A549 (cell line): ENCODE results near the gene EBF3. TPM values are rescaled to one million over a fixed set of nuclear protein-coding genes. Genes with fewer than 3 reads are reported as not detected.

Experiments used
- ATAC-seq, 2 experiments: fragments of 200-7000 bp in 1 of 2; fragments of >200 bp in 1 of 2; cut with Nextera tagmentation in 1 of 2; cut with Tn5 transposase in 1 of 2; 3 replicates each; pipeline versions ENCODE4 v1.8.0 to v1.9.1; 2018 to 2020; ENCODE audit warnings: mild to moderate bottlenecking in 1 of 2, moderate library complexity in 1 of 2
- CTCF ChIA-PET: fragments of 300-600 bp; sonication (Branson Sonifier 250); formaldehyde crosslinking; extraction: SDS; loops from one replicate; lab custom pipeline; 2021; ENCODE audit warnings: antibody characterized with exemption, inconsistent platforms; lab: Yijun Ruan, JAX
- POLR2A ChIA-PET: fragments of 350-600 bp; formaldehyde crosslinking; extraction: SDS; loops from one replicate; lab custom pipeline; 2021; ENCODE audit warnings: antibody characterized with exemption, inconsistent platforms; lab: Yijun Ruan, JAX
- DNase-seq, 2 experiments: peaks; one replicate each; pipeline versions ENCODE4 v3.0.0 to v3.0.0-alpha.2; 2011 to 2016; ENCODE audit warnings: low read depth in 1 of 2, low spot score in 1 of 2
- FAIRE-seq: peaks from 2 replicates; lab custom pipeline; 2011; peaks lifted over from hg19 to GRCh38; lab: Jason Lieb, UNC
- H3K27ac ChIP-seq, 2 experiments: fragments of >200 bp; sonication (Bioruptor Twin); formaldehyde crosslinking; 3 replicates each; pipeline ENCODE4 v1.5.1; 2016 to 2017
- H3K4me1 ChIP-seq: fragments of >200 bp; sonication (Bioruptor Twin); formaldehyde crosslinking; 3 replicates; pipeline ENCODE4 v1.6.1; 2016
- H3K4me2 ChIP-seq: fragments of >200 bp; sonication (Bioruptor Twin); formaldehyde crosslinking; 3 replicates; pipeline ENCODE4 v1.6.1; 2016
- H3K4me3 ChIP-seq: fragments of >200 bp; sonication (Bioruptor Twin); formaldehyde crosslinking; 3 replicates; pipeline ENCODE4 v1.5.1; 2016
- H3K9me3 ChIP-seq: fragments of >200 bp; sonication (Bioruptor Twin); formaldehyde crosslinking; 3 replicates; pipeline ENCODE4 v1.6.1; 2016
- BHLHE40 ChIP-seq: IDR thresholded peaks from 2 replicates; pipeline ENCODE4 v1.6.1; 2012; ENCODE audit warnings: low read depth, low read length, inconsistent platforms
- E2F6 ChIP-seq: IDR thresholded peaks from 2 replicates; pipeline ENCODE4 v1.6.1; 2012; ENCODE audit warnings: low read depth, borderline replicate concordance
- EHF ChIP-seq: fragments of 250-450 bp; sonication (Bioruptor Pico); IDR thresholded peaks from 2 replicates; pipeline ENCODE4 v1.5.0; 2020; ENCODE audit warnings: mild to moderate bottlenecking
- EHMT2 ChIP-seq: fragments of 200-600 bp; sonication (generic); IDR thresholded peaks from 2 replicates; pipeline ENCODE4 v1.6.1; 2016; ENCODE audit warnings: antibody characterized with exemption, low read depth, mild to moderate bottlenecking, moderate library complexity
- ESRRA ChIP-seq: fragments of 150-350 bp; IDR thresholded peaks from 2 replicates; pipeline ENCODE4 v1.6.1; 2014; ENCODE audit warnings: mild to moderate bottlenecking, low read length, borderline replicate concordance
- FOXS1 ChIP-seq: fragments of 250-450 bp; sonication (Bioruptor Pico); IDR thresholded peaks from 2 replicates; pipeline ENCODE4 v1.5.0; 2020; ENCODE audit warnings: mild to moderate bottlenecking, moderate library complexity
- GATA3 ChIP-seq: IDR thresholded peaks from 2 replicates; pipeline ENCODE4 v1.6.1; 2012; ENCODE audit warnings: borderline replicate concordance
- HEYL ChIP-seq: fragments of 250-450 bp; sonication (Bioruptor Pico); IDR thresholded peaks from 2 replicates; pipeline ENCODE4 v1.8.0; 2021; ENCODE audit warnings: mild to moderate bottlenecking, moderate library complexity
- MAX ChIP-seq: IDR thresholded peaks from 2 replicates; pipeline ENCODE4 v1.6.1; 2012
- MAZ ChIP-seq: fragments of 150-350 bp; IDR thresholded peaks from 2 replicates; pipeline ENCODE4 v1.6.1; 2014; ENCODE audit warnings: antibody characterized with exemption, low read depth, low read length, borderline replicate concordance
- MYC ChIP-seq: IDR thresholded peaks from 2 replicates; pipeline ENCODE4 v1.6.1; 2012; ENCODE audit warnings: mild to moderate bottlenecking, inconsistent platforms, low read length, improper control_type of control experiment, borderline replicate concordance
- NPAS2 ChIP-seq: fragments of 250-450 bp; sonication (Bioruptor Pico); IDR thresholded peaks from 2 replicates; pipeline ENCODE4 v1.8.0; 2022; ENCODE audit warnings: mild to moderate bottlenecking, moderate library complexity, borderline replicate concordance
- RCOR1 ChIP-seq: fragments of 150-350 bp; IDR thresholded peaks from 2 replicates; pipeline ENCODE4 v1.6.1; 2014; ENCODE audit warnings: antibody characterized with exemption, low read length, low read depth
- REST ChIP-seq: fragments of 200-600 bp; sonication (generic); IDR thresholded peaks from 2 replicates; pipeline ENCODE4 v1.6.1; 2016; ENCODE audit warnings: antibody characterized with exemption, mild to moderate bottlenecking, moderate library complexity
- RNF2 ChIP-seq: fragments of 200-600 bp; sonication (generic); IDR thresholded peaks from 2 replicates; pipeline ENCODE4 v1.6.1; 2016; ENCODE audit warnings: low read depth, mild to moderate bottlenecking, antibody characterized with exemption, moderate library complexity, borderline replicate concordance
- TFCP2L1 ChIP-seq: fragments of 250-450 bp; sonication (Bioruptor Pico); IDR thresholded peaks from 2 replicates; pipeline ENCODE4 v1.5.0; 2021; ENCODE audit warnings: mild to moderate bottlenecking
- USF2 ChIP-seq: fragments of 450-650 bp; IDR thresholded peaks from 2 replicates; pipeline ENCODE4 v1.6.1; 2014; ENCODE audit warnings: antibody characterized with exemption
- ZFP36 ChIP-seq: fragments of 450-650 bp; IDR thresholded peaks from 2 replicates; pipeline ENCODE4 v1.6.1; 2014; ENCODE audit warnings: borderline replicate concordance; ENCODE audit not compliant: partially characterized antibody
- WGBS: methylation state at CpG from one replicate; pipeline ENCODE4 v1.1.6; 2017; ENCODE audit errors: missing lambda C conversion rate; 5-methylcytosine and 5-hydroxymethylcytosine counted together
- polyA plus RNA-seq, 4 experiments: library from polyadenylated mRNA; depleted of rRNA in 3 of 4; stranded (reverse); fragments of >200 nt; fragmentation: RNase III in 1 of 4; extraction: RNeasy Plus Mini Kit Qiagen cat#74134 plus additional on column Dnase treatment in 1 of 4; gene quantifications; 2 replicates in 3 of 4; 3 replicates in 1 of 4; pipeline ENCODE4 v1.2.3, GENCODE V29; 2011 to 2017
- TF ChIP-seq, protein P1 (sequence below): fragments of 250-450 bp; sonication (Bioruptor Pico); IDR thresholded peaks from 2 replicates; pipeline ENCODE4 v1.5.0; 2021; ENCODE audit warnings: mild to moderate bottlenecking, moderate library complexity, borderline replicate concordance
- TF ChIP-seq, protein P2 (sequence below): fragments of >200 bp; sonication (Bioruptor Twin); formaldehyde crosslinking; IDR thresholded peaks from 2 replicates; pipeline ENCODE4 v1.6.1; 2016

The EBF3 gene
- polyA plus RNA-seq, 2 of the 4 experiments (the other 2 are of a cell fraction) = 0.12 TPM; not detected in 1

DNA sequence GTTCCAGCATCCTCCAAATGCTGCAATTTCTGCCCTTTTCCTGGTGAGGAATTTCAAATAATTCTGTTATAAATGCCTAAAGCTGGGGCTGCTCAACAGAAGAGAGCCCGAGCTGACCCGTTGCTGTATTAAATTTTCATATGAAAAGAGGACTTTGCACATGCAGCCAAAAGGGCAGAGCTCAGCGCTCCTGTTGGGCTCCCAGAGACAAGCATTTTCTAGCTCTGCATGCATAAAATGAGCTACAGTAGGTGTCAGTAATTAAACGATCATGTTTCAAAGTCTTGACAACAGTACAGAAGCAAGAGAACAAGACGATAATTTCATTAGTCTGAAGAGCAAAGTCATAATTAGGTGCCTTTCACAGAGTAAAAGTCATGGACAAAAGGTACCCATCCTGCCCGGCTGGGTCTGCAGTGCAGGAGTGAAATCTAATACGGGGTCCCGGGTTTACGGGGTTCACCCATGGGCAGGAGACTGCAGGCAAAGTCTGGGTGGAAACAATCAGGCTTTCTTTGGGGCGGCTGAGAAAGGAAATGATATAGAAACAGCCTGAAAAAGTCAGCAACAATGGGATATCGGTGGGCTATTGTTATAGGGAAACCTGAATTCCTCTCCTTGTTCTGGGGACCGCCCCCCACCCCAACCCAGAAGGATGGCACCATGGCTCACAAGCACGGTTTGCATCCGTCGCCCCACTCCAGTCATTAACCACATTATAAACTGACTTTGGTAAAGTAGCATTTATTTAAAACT lies 66.0 kb downstream of the EBF3 start:
- ChIA-PET CTCF (interaction anchor here (0.6 kb wide), 1 partner anchor 1183 kb away, joined by 3 read pairs; no protein-coding TSS in a partner anchor), POLR2A (no interaction called here)
- DNase-seq (no peak), ATAC-seq (no peak), FAIRE-seq (no peak)
- no peak overlapping the region for H3K4me3 ChIP-seq
- H3K4me1 ChIP-seq = no peaks in the 10 kb centered on the region
- H3K4me2 ChIP-seq = no peak overlapping the region
- 42% methylated on average over 15 of the region's 15 CpGs for WGBS
- no peak overlapping the region for H3K27ac ChIP-seq
- TF ChIP-seq NPAS2 = no peak
- no peaks in the 10 kb centered on the region for H3K9me3 ChIP-seq

GRCh38 chr10:129896860-129897200 lies 67.2 kb downstream of the EBF3 start:
- TF ChIP-seq EHF (CRISPR knock-in tag) (no peak), FOXS1 (CRISPR knock-in tag) (no peak), TFCP2L1 (no peak), USF2 (no peak), MAX (no peak), RCOR1 (no peak), ESRRA (no peak)
- TF ChIP-seq, protein P1, sequence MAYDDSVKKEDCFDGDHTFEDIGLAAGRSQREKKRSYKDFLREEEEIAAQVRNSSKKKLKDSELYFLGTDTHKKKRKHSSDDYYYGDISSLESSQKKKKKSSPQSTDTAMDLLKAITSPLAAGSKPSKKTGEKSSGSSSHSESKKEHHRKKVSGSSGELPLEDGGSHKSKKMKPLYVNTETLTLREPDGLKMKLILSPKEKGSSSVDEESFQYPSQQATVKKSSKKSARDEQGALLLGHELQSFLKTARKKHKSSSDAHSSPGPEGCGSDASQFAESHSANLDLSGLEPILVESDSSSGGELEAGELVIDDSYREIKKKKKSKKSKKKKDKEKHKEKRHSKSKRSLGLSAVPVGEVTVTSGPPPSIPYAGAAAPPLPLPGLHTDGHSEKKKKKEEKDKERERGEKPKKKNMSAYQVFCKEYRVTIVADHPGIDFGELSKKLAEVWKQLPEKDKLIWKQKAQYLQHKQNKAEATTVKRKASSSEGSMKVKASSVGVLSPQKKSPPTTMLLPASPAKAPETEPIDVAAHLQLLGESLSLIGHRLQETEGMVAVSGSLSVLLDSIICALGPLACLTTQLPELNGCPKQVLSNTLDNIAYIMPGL (CRISPR knock-in tag) = no peak
- POLR2A ChIA-PET = no interaction called here
- CTCF ChIA-PET = interaction anchor here (0.6 kb wide), 1 partner anchor 74 kb away, joined by 3 read pairs; no protein-coding TSS in a partner anchor
- DNase-seq (no peak), ATAC-seq (no peak), FAIRE-seq (no peak)
- Histone ChIP-seq H3K4me3 (no peak overlapping the region), H3K9me3 (no peaks in the 10 kb centered on the region), H3K4me2 (no peak overlapping the region), H3K4me1 (no peaks in the 10 kb centered on the region), H3K27ac (no peak overlapping the region)
- WGBS = 64% methylated on average over 11 of the region's 11 CpGs

DNA sequence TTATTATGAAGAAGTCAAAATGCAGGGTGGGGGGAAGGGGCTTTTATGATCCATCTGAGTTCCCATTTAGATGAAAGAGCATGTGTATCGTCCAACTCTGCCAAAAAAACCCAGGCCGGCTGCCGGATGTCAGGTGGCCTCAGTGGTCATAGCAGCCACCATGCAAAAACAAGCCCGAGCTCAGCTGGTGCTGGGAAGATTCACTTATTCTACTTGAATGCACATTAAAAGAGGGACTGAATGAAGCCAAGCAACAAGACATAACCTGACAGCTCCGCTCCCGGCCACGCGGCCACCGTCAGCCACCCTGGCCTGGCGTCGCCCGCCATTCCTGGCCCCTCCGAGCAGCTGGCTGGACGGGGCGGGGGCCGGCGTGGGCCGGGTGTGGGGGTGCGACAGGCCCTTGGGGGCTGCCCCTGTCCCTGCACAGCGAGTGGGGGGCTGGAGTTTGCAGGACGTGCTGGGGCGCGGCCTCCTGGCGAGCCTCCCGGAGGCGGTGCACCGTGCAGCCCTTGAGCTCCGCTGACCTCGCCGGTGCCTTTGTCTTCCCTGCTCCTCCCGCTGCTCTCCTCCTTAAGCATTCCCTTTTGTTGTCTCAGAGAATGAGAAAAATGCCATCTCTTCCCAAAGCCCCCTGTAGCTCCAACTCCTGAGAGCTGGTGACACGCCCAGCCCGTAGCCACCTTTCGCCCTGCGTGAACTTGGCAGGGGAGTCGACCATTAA lies 67.8 kb downstream of the EBF3 start:
- no peak for FAIRE-seq
- no peak for ATAC-seq
- Histone ChIP-seq H3K4me2 (no peak overlapping the region), H3K9me3 (no peaks in the 10 kb centered on the region), H3K27ac (no peak overlapping the region), H3K4me1 (no peaks in the 10 kb centered on the region), H3K4me3 (no peak overlapping the region)
- DNase-seq = no peak
- ChIA-PET POLR2A (no interaction called here), CTCF (interaction anchor here (0.6 to 0.7 kb wide), 3 partner anchors 75 to 1402 kb away, joined by 3 to 4 read pairs (median 3); no protein-coding TSS in a partner anchor)
- 80% methylated on average over 27 of the region's 36 CpGs for WGBS
- TF ChIP-seq MYC (no peak), MAX (no peak), E2F6 (no peak), ZFP36 (no peak), EHMT2 (no peak), HEYL (CRISPR knock-in tag) (no peak), GATA3 (no peak), MAZ (no peak), RCOR1 (no peak), RNF2 (no peak), BHLHE40 (no peak), ESRRA (no peak), REST (no peak)
- TF ChIP-seq, protein P2, sequence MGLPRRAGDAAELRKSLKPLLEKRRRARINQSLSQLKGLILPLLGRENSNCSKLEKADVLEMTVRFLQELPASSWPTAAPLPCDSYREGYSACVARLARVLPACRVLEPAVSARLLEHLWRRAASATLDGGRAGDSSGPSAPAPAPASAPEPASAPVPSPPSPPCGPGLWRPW = no peak
